ENCODE data around the gene OPRM1. TPM values are rescaled to one million over a fixed set of nuclear protein-coding genes. Genes with fewer than 3 reads are reported as not detected.

Gene OPRM1
- total RNA-seq, 1 experiment from 2014 or later: not detected

DNA sequence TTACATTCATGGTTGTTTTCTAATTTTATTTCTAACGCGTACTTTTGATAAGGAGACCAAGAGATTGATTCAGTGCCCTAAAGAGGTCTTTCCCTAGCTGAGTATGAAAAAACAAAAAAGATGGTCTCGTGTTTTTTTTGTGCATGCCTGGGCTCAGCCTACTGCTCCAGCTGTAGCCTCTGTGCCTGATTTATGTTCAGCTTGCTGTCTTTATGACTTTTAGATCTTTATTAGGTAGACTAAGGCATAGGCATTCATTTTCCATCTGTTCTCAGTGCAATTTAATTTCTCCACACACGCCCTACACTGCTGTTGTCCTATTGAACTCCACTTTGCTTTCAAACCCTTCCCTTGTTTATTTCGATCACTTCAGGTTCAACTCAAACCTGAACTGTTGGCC, 56.5 kb downstream of the OPRM1 start:
- Histone ChIP-seq H4K20me1 (ENCODE audit: control insufficient read depth, insufficient read depth, insufficient read length) (no peaks in the 10 kb centered on the region), H3K14ac (ENCODE audit: insufficient read depth, low read length) (no peak overlapping the region), H4K8ac (replicated peaks; ENCODE audit: insufficient read length, low read depth, low read length) (no peak overlapping the region), H2BK20ac (ENCODE audit: low read depth, low read length, poor library complexity, severe bottlenecking) (no peak overlapping the region), H2BK120ac (ENCODE audit: low read depth, low read length, poor library complexity, severe bottlenecking) (no peak overlapping the region), H3K4me1 (ENCODE audit: insufficient read depth, low read length) (no peaks in the 10 kb centered on the region), H3K23ac (ENCODE audit: insufficient read length, low read depth, low read length) (no peak overlapping the region), H4K5ac (ENCODE audit: insufficient read length, low read depth, low read length) (no peak overlapping the region), H2BK5ac (ENCODE audit: insufficient read length, low read length) (no peak overlapping the region), H2AFZ (ENCODE audit: low read length) (no peak overlapping the region), H3K9me3 (ENCODE audit: control insufficient read depth, low read depth, low read length) (no peaks in the 10 kb centered on the region), H3K18ac (ENCODE audit: insufficient read length, low read depth, low read length) (no peak overlapping the region), H3K79me1 (ENCODE audit: insufficient read depth, low read depth, low read length, poor library complexity, severe bottlenecking) (no peaks in the 10 kb centered on the region), H3K56ac (ENCODE audit: insufficient read length, low read depth, low read length) (no peak overlapping the region), H3K4me2 (ENCODE audit: insufficient read depth, insufficient read length, low read length) (no peak overlapping the region), H3K9ac (ENCODE audit: extremely low read depth, insufficient read length, low read length) (no peak overlapping the region), H2BK15ac (ENCODE audit: low read depth, low read length) (no peak overlapping the region), H3T11ph (ENCODE audit: low read length) (no peak overlapping the region), H2BK12ac (ENCODE audit: insufficient read length, low read depth, low read length) (no peak overlapping the region), H2AK5ac (ENCODE audit: insufficient read length, low read length) (no peak overlapping the region), H3K4ac (ENCODE audit: low read depth, low read length) (no peak overlapping the region), H3K79me2 (ENCODE audit: insufficient read depth, low read length) (no peaks in the 10 kb centered on the region), H3K27ac (ENCODE audit: insufficient read length, low read depth, low read length) (no peak overlapping the region), H4K91ac (ENCODE audit: insufficient read length, low read depth, low read length) (no peak overlapping the region), H3K27me3 (ENCODE audit: insufficient read depth, low read length) (no peaks in the 10 kb centered on the region), H3K23me2 (ENCODE audit: insufficient read length, low read depth, low read length, poor library complexity, severe bottlenecking) (no peaks in the 10 kb centered on the region)
- no peaks in the 10 kb centered on the region for H3K36me3 Mint-ChIP-seq (ENCODE audit: insufficient read depth in 1 of 3, low read depth in 3 of 3)
- H3K4me3 Mint-ChIP-seq: no peak overlapping the region
- TF ChIP-seq, protein P1, sequence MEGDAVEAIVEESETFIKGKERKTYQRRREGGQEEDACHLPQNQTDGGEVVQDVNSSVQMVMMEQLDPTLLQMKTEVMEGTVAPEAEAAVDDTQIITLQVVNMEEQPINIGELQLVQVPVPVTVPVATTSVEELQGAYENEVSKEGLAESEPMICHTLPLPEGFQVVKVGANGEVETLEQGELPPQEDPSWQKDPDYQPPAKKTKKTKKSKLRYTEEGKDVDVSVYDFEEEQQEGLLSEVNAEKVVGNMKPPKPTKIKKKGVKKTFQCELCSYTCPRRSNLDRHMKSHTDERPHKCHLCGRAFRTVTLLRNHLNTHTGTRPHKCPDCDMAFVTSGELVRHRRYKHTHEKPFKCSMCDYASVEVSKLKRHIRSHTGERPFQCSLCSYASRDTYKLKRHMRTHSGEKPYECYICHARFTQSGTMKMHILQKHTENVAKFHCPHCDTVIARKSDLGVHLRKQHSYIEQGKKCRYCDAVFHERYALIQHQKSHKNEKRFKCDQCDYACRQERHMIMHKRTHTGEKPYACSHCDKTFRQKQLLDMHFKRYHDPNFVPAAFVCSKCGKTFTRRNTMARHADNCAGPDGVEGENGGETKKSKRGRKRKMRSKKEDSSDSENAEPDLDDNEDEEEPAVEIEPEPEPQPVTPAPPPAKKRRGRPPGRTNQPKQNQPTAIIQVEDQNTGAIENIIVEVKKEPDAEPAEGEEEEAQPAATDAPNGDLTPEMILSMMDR (conservative IDR thresholded peaks at IDR 0.05): no peak
- H3K9me3 Mint-ChIP-seq: peaks cover 0 to 3% of the 10 kb centered on the region in 2 experiments; a peak in 1 of 5 replicates
- H3K4me1 Mint-ChIP-seq: no peaks in the 10 kb centered on the region
- WGBS (ENCODE audit: extremely low coverage, insufficient read length, low lambda C conversion rate): no CpG with 5 or more reads among the region's 5 CpGs
- no peak overlapping the region for H3K27ac Mint-ChIP-seq
- H3K27me3 Mint-ChIP-seq (ENCODE audit: low read depth): no peaks in the 10 kb centered on the region
- DNase-seq: no peak

Data from H9 (cell line).